Calu3 (cell line): ENCODE data around the gene MAGI1. TPM values are rescaled to one million over a fixed set of nuclear protein-coding genes. Genes with fewer than 3 reads are reported as not detected.

Source experiments
- total RNA-seq: library from RNA; stranded (reverse); gene quantifications from 2 replicates; pipeline ENCODE4 v1.2.3, GENCODE V29; 2022

The MAGI1 gene
- total RNA-seq, 1 experiment from 2014 or later, result 76.4 TPM

Other genes starting within 250 kb of the MAGI1 start
- gene SLC25A26, start 182.1 kb upstream of the MAGI1 start, total RNA-seq, result 15.3 and 15.8 TPM in 2 replicates